GM21717 (cell line): ENCODE data around the gene EIF2B2.

ENCODE experiments used
- ATAC-seq: cut with Tn5 transposase; IDR thresholded peaks from one replicate; pipeline ENCODE4 v1.9.1; 2021; ENCODE audit warnings: mild to moderate bottlenecking, moderate library complexity; ENCODE audit not compliant: unreplicated experiment

The EIF2B2 gene

GRCh38 chr14:75002392-75003249, at the start of gene EIF2B2:
TSS of gene EIF2B2 (plus strand) at chr14:75002921. CDS start at chr14:75002991, 70 bp downstream.
- peak; percentile 97 for ATAC-seq

- no peak for ATAC-seq
These were observed 49.0 kb upstream of the EIF2B2 start for GRCh38 chr14:74953686-74954085.

DNA sequence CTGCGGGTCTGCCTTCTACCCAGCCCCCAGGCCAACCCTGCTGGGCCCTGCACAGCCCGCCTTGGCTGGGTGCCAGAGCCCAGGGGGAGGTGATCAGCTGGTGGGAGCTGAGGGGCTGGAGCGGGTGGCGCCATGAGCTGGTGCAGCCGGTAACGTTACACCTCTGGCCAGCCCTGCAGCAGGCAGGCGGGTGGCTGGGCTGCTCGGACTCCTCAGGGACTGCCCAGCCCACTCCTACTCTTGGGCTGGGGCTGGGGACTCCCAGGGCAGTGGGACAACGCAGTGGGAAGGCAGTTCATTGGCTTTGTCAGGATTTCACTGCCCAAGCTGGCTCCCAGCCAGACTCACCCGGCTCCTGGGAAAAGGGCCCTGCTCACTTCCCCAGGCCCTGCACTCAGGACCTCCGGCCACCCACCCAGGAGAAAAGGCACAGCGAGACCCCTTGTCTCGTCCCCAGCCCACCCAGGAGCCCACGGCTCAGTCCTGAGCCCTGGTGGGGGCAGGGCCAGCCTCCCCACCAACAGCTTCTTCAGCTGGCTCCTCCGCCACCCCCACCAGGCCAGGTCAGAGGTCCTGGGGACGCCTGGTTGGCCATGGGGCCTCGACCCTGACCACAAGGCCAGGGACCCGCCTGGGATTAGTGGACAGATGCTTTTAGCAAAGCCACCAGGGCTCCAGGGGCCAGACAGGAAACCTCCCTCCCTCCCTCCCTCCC, 48.3 kb upstream of the EIF2B2 start:
- ATAC-seq: no peak

DNA sequence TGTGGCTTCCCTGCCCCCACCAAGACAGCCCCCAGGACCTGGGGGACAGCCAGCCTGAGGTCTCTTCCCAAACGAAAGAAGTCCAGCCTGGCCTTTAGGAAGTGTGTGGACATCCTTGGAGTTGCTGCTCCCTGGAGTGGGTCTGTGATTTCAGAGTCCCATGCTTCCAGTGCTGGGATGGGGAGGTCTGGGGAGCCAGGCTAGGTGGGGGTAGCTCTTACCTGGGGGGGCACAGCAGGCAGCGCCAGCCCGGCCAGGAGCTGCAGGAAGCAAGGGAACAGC, 47.8 kb upstream of the EIF2B2 start:
- ATAC-seq: no peak

DNA sequence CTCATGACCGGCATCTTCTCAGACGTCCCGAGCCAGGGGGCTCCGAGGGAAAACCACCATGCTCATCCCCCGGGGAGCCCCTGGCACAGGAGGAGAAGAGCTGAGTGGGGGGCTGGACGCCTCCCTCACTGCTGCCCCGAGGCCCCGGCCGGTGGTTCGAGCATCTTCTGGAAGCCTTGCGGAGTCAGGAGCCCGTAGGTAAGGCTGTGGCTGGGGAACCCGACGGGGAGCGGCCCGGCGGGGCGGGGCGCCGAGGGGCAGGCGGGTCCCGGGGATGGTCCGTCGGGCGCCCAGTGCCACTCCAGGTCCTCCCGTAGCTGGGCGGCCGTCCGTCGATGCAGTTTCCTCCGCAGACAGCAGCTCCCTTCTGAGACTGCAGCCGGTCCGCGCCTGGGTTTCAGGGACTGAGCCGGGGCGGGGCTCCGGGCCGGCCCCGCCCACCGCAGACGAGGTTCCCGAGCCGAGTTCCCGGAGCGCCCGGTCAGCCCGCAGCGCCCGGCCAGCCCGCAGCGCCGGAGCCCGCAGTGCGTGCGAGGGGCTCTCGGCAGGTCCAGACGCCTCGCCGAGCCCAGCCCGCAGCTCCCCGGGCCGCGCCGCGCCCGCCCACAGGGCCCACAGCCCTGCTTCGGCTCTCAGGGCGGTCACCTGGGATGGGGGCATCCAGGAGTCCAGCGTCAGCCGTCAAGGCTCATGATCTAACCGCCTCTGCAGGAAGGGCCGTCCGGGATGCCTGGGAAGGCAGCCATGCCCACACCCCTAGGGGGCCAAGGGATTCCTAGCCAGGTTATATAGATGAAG, 47.3 kb upstream of the EIF2B2 start, which contains the start of gene PGF:
Gene PGF, minus strand, starts transcription at position 369 of the 798 bp plus-strand sequence. Its CDS starts 355 bp downstream, at position 14.
- ATAC-seq: no peak

DNA sequence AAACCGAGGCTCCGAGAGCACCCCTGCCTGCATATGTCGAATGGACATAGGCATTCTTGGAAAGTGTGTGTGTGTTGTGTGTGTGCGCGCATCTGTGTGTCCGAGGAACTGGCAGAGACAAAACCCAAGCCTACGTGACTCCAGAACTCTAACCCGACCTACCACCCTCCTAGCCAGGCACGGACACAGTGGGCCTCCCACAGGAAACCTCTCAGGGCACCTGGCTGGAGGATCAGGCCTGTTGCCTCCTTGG, 46.8 kb upstream of the EIF2B2 start:
- ATAC-seq: no peak

DNA sequence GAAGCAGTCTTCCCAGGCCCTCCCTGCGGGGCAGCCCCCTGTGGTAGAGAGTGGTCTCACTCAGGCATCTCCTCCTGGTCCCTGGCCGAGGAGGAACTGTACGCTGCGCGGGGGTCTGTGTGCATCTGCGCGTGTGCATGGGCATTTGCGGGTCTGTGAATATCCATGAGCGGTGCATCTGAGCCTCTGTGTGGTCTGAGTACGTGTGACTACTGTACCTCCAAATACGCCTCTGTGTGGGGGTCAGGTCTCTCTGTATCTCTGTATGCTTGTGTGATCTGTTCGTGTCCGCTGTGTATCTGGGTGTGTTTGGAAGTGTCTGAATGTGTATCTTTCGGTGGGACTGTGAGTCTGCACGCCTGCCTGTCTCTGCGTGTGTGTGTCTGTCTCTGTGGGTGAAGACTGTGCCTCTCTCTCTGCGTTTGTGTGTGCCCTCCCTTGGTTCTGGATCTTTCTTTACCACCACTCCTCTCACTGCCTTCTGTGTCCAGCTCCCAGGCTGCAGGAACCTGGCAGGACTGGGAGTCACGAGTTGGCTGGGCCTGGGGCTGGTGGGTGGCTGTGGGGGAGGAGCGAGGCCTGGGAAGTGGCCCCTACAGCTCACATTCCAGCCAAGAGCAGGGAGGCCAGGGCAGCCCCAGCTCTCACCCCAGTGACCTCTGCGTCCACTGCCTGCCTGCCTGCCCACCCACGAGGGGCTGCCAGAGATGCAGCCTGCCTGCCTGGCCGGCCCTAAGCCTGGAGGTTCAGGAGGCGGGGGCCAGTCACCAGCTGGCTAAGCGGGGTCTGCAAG, 46.2 kb upstream of the EIF2B2 start:
- no peak for ATAC-seq

GRCh38 chr14:74959596-74960180, 43.0 kb upstream of the EIF2B2 start:
- no peak for ATAC-seq

GRCh38 chr14:74960736-74961135, 42.0 kb upstream of the EIF2B2 start:
- no peak for ATAC-seq

- no peak for ATAC-seq
These were observed 41.3 kb upstream of the EIF2B2 start for GRCh38 chr14:74961238-74961911.

DNA sequence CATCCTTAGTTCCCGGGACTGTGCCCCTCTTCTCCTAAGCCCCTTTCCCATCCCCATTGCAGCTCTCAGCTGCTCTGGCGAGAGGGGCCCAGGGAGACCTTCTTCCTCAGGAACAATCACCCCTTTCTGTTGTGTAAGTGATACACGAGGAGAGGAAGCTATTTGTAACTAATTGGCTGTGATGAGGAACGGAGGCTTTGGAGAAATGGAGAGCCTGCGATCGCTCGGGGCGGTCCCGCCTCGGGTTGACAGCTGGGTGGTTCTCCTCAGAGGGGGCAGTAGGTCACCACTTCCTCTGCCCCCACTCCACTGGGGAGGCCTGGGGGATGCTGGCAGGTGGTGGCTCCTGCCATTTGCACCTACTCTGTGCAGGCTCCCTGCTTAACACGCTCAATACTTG, 40.7 kb upstream of the EIF2B2 start:
- ATAC-seq: no peak

DNA sequence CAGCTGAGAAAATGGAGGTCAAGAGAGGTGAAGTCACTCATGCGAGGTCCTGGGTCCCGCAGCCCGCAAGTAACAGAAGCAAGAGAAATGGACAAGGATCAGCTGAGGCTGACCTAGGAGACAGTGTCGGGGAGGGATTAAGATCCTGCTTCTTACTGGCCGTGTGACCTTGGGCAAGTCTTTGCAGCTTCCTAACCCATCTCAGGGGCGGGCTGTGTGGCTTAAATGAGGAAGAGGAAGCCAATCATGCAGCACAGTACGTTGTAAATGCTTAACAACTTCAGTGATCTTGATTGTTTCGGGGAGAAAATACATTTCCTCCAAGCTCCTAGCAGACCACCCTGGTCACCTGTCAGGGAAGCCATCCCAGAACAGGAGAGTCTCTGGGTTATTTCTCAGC, 40.2 kb upstream of the EIF2B2 start:
- no peak for ATAC-seq

DNA sequence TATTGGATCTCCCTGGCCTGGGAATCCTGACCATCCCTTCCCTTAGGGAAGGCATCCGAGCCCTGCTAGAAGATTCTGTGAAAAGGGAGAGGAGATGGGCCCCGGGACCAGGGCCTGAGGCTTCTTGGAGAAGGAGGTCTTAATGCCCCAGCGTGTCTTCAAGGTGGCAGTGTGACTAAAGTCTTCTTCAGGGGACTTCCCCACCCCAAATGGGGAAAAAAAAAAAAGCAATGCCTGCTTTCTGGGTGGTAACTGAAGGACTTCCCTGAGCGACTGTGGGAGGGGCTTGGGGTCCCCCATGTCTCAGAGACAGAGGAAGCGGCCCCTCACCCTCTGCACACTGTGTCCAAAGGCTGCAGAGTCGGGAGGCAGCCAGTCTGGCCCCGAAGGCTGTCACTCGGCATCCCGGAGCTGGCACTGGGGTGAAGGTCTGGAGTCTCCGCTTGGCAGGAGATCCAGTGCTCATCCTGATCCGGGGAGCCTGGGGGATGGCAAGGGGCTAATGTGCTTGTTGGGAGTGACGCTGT, 39.5 kb upstream of the EIF2B2 start:
- no peak for ATAC-seq

DNA sequence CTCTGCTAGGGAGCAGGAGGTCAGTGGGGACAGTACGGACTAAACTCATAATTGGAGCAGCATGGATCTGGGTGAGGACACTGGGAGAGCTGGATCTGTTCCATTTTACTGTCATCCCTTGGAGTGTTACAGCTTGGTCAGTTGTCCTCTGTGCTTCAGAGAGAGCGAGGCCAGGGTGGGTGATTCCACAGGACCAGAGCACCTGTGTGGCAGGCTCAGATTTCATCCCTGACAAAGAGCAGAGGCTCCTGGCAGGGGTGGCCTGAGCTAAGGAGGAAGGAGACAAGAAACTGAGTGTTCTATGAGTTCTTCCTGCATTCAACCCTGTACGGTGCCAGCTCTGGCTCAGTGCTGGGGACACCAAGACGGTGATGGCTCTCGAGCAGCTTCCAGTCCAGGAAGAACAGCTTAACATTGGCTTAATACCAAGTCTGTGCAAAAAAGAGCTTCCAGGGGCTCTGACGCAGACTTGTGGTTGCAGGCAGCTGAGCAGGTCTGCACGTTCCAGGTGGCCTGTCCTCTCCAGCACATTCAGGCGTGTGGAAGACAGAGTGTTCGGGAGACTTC, 38.9 kb upstream of the EIF2B2 start:
- ATAC-seq: no peak

GRCh38 chr14:74964787-74965485, 37.8 kb upstream of the EIF2B2 start:
- no peak for ATAC-seq

DNA sequence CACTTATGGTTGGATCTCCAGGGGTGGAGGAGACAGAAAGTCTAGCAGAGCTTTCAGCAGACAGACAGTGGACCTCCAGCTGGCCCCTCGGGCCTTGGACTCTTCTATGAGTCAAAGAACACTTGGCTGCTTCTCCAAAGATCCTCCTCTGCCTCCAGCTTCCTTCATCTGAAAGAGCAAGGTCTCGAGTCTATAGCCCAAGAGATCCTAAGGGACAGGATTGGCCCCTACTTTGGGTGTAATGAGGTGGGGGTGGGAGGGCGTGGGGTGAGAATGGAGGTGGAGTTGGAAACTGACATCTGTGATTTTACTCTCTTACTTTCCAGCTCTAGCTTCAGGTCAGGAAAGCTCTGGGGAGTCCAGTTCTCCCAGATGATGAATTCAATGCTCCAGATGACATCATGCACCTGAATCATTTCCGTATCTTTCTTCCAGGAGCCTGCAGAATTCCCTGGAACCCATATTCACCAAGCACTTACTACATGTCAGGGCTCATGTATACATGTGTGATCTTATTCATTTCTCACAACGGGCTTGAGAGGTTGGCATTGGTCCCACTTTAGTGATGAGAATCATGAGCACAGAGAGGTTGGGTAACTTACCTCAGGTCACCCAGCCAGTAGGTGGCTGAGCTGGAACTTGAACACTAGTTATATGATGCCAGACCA, 37.1 kb upstream of the EIF2B2 start:
- ATAC-seq: no peak

DNA sequence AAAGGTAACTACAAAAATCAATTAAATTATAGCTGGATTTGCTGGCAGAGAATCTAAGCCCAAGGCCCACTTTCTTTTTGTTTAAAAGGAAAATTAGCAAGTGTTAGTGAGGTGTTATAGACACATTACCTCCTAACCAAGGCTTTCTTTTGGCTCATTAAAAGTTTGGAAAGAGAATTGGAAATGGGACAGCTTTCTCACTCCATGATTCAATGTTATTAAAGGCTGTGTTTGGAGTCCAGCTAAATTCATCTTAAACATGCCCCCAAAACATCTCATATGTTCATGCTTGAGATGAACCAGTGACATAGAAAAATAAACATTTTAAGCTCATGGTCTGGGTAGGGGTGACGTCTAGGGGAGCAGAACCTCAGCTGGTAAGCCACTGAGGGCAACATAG, 33.9 kb upstream of the EIF2B2 start:
- ATAC-seq: no peak

GRCh38 chr14:74973003-74973653, 29.6 kb upstream of the EIF2B2 start:
- no peak for ATAC-seq
